HepG2 (cell line): ENCODE results near the gene MFNG. TPM values are rescaled to one million over a fixed set of nuclear protein-coding genes. Genes with fewer than 3 reads are reported as not detected.

Experiments used
- ATAC-seq: fragments of 200-7000 bp; cut with Tn5 transposase; 3 replicates; pipeline ENCODE4 v1.9.1; 2020; ENCODE audit warnings: mild to moderate bottlenecking, moderate library complexity
- BruUV-seq: library from RNA; stranded (reverse); fragments of 400-500 nt; replicated peaks from 2 replicates; lab custom pipeline; 2021; lab: Mats Ljungman, UMichigan
- CTCF ChIA-PET: fragments of 300-600 bp; formaldehyde crosslinking; extraction: SDS; loops from one replicate; lab custom pipeline; 2021; ENCODE audit warnings: low total read pairs, inconsistent platforms, low intra/inter-chr PET ratio; lab: Yijun Ruan, JAX
- POLR2A ChIA-PET: fragments of 350-600 bp; sonication (Branson Sonifier 250); formaldehyde crosslinking; loops from one replicate; lab custom pipeline; 2020; ENCODE audit warnings: antibody characterized with exemption, inconsistent platforms; lab: Yijun Ruan, JAX
- DNase-seq: peaks from one replicate; pipeline ENCODE4 v3.0.0-alpha.2; 2015; ENCODE audit warnings: low spot score
- FAIRE-seq: peaks from 3 replicates; lab custom pipeline; 2011; peaks lifted over from hg19 to GRCh38; lab: Jason Lieb, UNC
- H2AFZ ChIP-seq: one replicate; pipeline ENCODE4 v1.6.1; 2011; ENCODE audit warnings: low read length, inconsistent platforms
- H3K27ac ChIP-seq: fragments of 300-600 bp; 3 replicates; pipeline ENCODE4 v1.8.0; 2011; ENCODE audit warnings: mixed run types, mild to moderate bottlenecking, mixed read lengths, low read length, inconsistent platforms; ENCODE audit not compliant: insufficient read depth; ENCODE audit errors: extremely low read length
- H3K27me3 ChIP-seq, 2 experiments: fragments of 200-600 bp in 1 of 2; 2 replicates in 1 of 2; 3 replicates in 1 of 2; pipeline versions ENCODE4 v1.6.0 to v1.8.0; 2011; ENCODE audit warnings: low read length in 2 of 2, mild to moderate bottlenecking in 2 of 2, moderate library complexity in 2 of 2, inconsistent platforms in 1 of 2; ENCODE audit not compliant: insufficient read depth in 2 of 2, control insufficient read depth in 1 of 2
- H3K36me3 ChIP-seq, 2 experiments: fragments of 200-600 bp in 1 of 2; replicated peaks in 1 of 2; 2 replicates in 1 of 2; 3 replicates in 1 of 2; pipeline versions ENCODE4 v1.5.1 to v1.8.0; 2011; ENCODE audit warnings: low read length in 2 of 2, inconsistent platforms in 1 of 2; ENCODE audit not compliant: insufficient read depth in 2 of 2, control insufficient read depth in 1 of 2
- H3K4me1 ChIP-seq: 2 replicates; pipeline ENCODE4 v1.5.1; 2012; ENCODE audit warnings: low read length, inconsistent platforms; ENCODE audit not compliant: insufficient read depth
- H3K4me2 ChIP-seq: 2 replicates; pipeline ENCODE4 v1.6.0; 2011; ENCODE audit warnings: low read depth, low read length, inconsistent platforms
- H3K4me3 ChIP-seq, 3 experiments: fragments of 200-600 bp in 1 of 3; sonication (generic), shearing (Covaris generic) in 1 of 3; replicated peaks in 1 of 3; 2 replicates each; pipeline ENCODE4 v1.5.1; 2011 to 2016; ENCODE audit warnings: low read length in 3 of 3, inconsistent platforms in 2 of 3, low read depth in 2 of 3, mild to moderate bottlenecking in 2 of 3, control low read depth in 1 of 3, mixed read lengths in 1 of 3; ENCODE audit not compliant: insufficient read depth in 1 of 3
- H3K79me2 ChIP-seq: one replicate; pipeline ENCODE4 v1.6.1; 2011; ENCODE audit warnings: low read length, inconsistent platforms; ENCODE audit not compliant: insufficient read depth
- H3K9ac ChIP-seq: 2 replicates; pipeline ENCODE4 v1.6.0; 2011; ENCODE audit warnings: mild to moderate bottlenecking, low read depth, low read length, inconsistent platforms; ENCODE audit not compliant: insufficient read depth
- H3K9me3 ChIP-seq: 2 replicates; pipeline ENCODE4 v1.5.1; 2012; ENCODE audit warnings: mild to moderate bottlenecking, low read length
- H4K20me1 ChIP-seq: 2 replicates; pipeline ENCODE4 v1.6.0; 2011; ENCODE audit warnings: inconsistent platforms, mild to moderate bottlenecking, low read length, moderate library complexity; ENCODE audit not compliant: insufficient read depth
- AKNA ChIP-seq: sonication (generic); formaldehyde crosslinking; IDR thresholded peaks from 2 replicates; pipeline ENCODE4 v1.4.0; 2020; ENCODE audit warnings: missing genetic modification reagents, borderline replicate concordance
- DDIT3 ChIP-seq: sonication (generic); formaldehyde crosslinking; IDR thresholded peaks from 2 replicates; pipeline ENCODE4 v1.4.0; 2020; ENCODE audit warnings: mild to moderate bottlenecking, missing genetic modification reagents
- DZIP1 ChIP-seq: sonication (generic); formaldehyde crosslinking; IDR thresholded peaks from 2 replicates; pipeline ENCODE4 v1.5.0; 2020; ENCODE audit warnings: mild to moderate bottlenecking, missing genetic modification reagents
- FOXK1 ChIP-seq: sonication (generic); formaldehyde crosslinking; IDR thresholded peaks from 2 replicates; pipeline ENCODE4 v1.4.0; 2020; ENCODE audit warnings: low read depth, missing genetic modification reagents, borderline replicate concordance
- FOXM1 ChIP-seq: sonication (generic); formaldehyde crosslinking; IDR thresholded peaks from 2 replicates; pipeline ENCODE4 v1.5.0; 2020; ENCODE audit warnings: missing genetic modification reagents
- HNF4A ChIP-seq: sonication (generic); formaldehyde crosslinking; IDR thresholded peaks from 2 replicates; pipeline ENCODE4 v1.4.0; 2020; ENCODE audit warnings: missing genetic modification reagents
- JDP2 ChIP-seq: sonication (generic); formaldehyde crosslinking; IDR thresholded peaks from 2 replicates; pipeline ENCODE4 v1.8.1; 2022; ENCODE audit warnings: missing genetic modification reagents, borderline replicate concordance
- KMT2A ChIP-seq: sonication (generic); formaldehyde crosslinking; IDR thresholded peaks from 2 replicates; pipeline ENCODE4 v1.4.0; 2020; ENCODE audit warnings: missing genetic modification reagents
- MATR3 ChIP-seq: sonication (generic); formaldehyde crosslinking; IDR thresholded peaks from 2 replicates; pipeline ENCODE4 v1.4.0; 2020; ENCODE audit warnings: missing genetic modification reagents
- MIER3 ChIP-seq: IDR thresholded peaks from 2 replicates; pipeline ENCODE4 v1.6.1; 2016; ENCODE audit warnings: missing compliant biosample characterization, borderline replicate concordance
- PPARG ChIP-seq: conservative IDR thresholded peaks from 2 replicates; pipeline ENCODE4 v1.6.1; 2016; ENCODE audit warnings: missing biosample characterization, missing genetic modification reagents
- RARA ChIP-seq: IDR thresholded peaks from 2 replicates; pipeline ENCODE4 v1.6.1; 2016; ENCODE audit warnings: missing genetic modification reagents, missing compliant biosample characterization
- RBAK ChIP-seq: sonication (generic); formaldehyde crosslinking; IDR thresholded peaks from 2 replicates; pipeline ENCODE4 v1.5.1; 2020; ENCODE audit warnings: mild to moderate bottlenecking, missing genetic modification reagents
- RFX3 ChIP-seq: IDR thresholded peaks from 2 replicates; pipeline ENCODE4 v1.6.1; 2016; ENCODE audit warnings: missing biosample characterization, missing genetic modification reagents
- RXRB ChIP-seq: IDR thresholded peaks from 2 replicates; pipeline ENCODE4 v1.6.1; 2016; ENCODE audit warnings: borderline replicate concordance, missing genetic modification reagents, missing compliant biosample characterization
- SIN3B ChIP-seq: fragments of 150-350 bp; IDR thresholded peaks from 2 replicates; pipeline ENCODE4 v1.6.1; 2014; ENCODE audit warnings: low read length
- SMAD1 ChIP-seq: sonication (generic); formaldehyde crosslinking; IDR thresholded peaks from 2 replicates; pipeline ENCODE4 v1.4.0; 2020; ENCODE audit warnings: missing genetic modification reagents, low read depth, mild to moderate bottlenecking, borderline replicate concordance
- XBP1 ChIP-seq: sonication (generic); formaldehyde crosslinking; IDR thresholded peaks from 2 replicates; pipeline ENCODE4 v1.5.0; 2020; ENCODE audit warnings: missing genetic modification reagents
- ZNF543 ChIP-seq: sonication (generic); formaldehyde crosslinking; IDR thresholded peaks from 2 replicates; pipeline ENCODE4 v1.4.0; 2020; ENCODE audit warnings: mild to moderate bottlenecking, missing genetic modification reagents
- ZNF879 ChIP-seq: sonication (generic); formaldehyde crosslinking; IDR thresholded peaks from 2 replicates; pipeline ENCODE4 v1.8.1; 2023; ENCODE audit warnings: missing genetic modification reagents
- WGBS: methylation state at CpG from one replicate; pipeline ENCODE4 v1.1.6; 2017; ENCODE audit warnings: low lambda C conversion rate; 5-methylcytosine and 5-hydroxymethylcytosine counted together
- in situ Hi-C: cut with HindIII; loops from 2 replicates; pipeline ENCODE4 v1.10.0; 2017; ENCODE audit warnings: low pct_unique_long_range_greater_than_20kb; ENCODE audit not compliant: extremely low pct_ligation_motif_present
- intact Hi-C: fragments of 100-400 bp; cut with micrococcal nuclease; formaldehyde crosslinking; loops from one replicate; pipeline ENCODE4 v1.10.0; 2022; ENCODE audit not compliant: unreplicated experiment
- polyA plus RNA-seq, 8 experiments: library from polyadenylated mRNA; depleted of rRNA in 3 of 8; stranded (reverse) in 7 of 8; unstranded in 1 of 8; fragments of >200 nt; fragmentation: Illumina TruSeq in 4 of 8; extraction: Trizol in 4 of 8; gene quantifications; 2 replicates each; pipeline versions ENCODE4 v1.2.1 to v1.2.3, GENCODE V29; 2011 to 2016; ENCODE audit warnings: low read depth in 4 of 8, missing spikeins in 1 of 8, mixed read lengths in 1 of 8; ENCODE audit not compliant: insufficient read depth in 1 of 8
- total RNA-seq, 5 experiments: library from RNA; depleted of rRNA; stranded (reverse); fragments of >200 nt; fragmentation: Illumina TruSeq; extraction: Trizol; gene quantifications; 2 replicates each; pipeline ENCODE4 v1.2.3, GENCODE V29; 2016; ENCODE audit warnings: low read depth in 1 of 5

Gene MFNG
- total and polyA plus RNA-seq, 2 of the 13 experiments (the other 11 are each of a cell fraction or from before 2014, with no cell fraction given), result 1.0 to 11.7 TPM

GRCh38 chr22:37462983-37463382, 23.2 kb downstream of the MFNG start:
- Histone ChIP-seq H4K20me1 (no peaks in the 10 kb centered on the region; the same call in 1 of the 2 replicates), H3K27ac (no peak overlapping the region), H3K4me1 (no peaks in the 10 kb centered on the region), H2AFZ (no peak overlapping the region), H3K9me3 (no peaks in the 10 kb centered on the region), H3K79me2 (no peaks in the 10 kb centered on the region), H3K4me3 (no peak overlapping the region), H3K4me2 (no peak overlapping the region), H3K36me3 (no peaks in the 10 kb centered on the region), H3K27me3 (peaks cover 0 to 3% of the 10 kb centered on the region in 2 experiments; a peak in 3 of 5 replicates), H3K9ac (no peak overlapping the region)
- ATAC-seq (peak; percentile 60), DNase-seq (peak; percentile 28), FAIRE-seq (no peak)
- intact Hi-C loops, result no loop called here
- POLR2A ChIA-PET, result no interaction called here
- CTCF ChIA-PET, result no interaction called here
- BruUV-seq, result no TSS peak
- 4% methylated on average over 5 of the region's 5 CpGs for WGBS
- in situ Hi-C loops, result no loop called here
- TF ChIP-seq ZNF879 (CRISPR knock-in tag) (no peak), FOXK1 (CRISPR knock-in tag) (no peak), RBAK (CRISPR knock-in tag) (no peak), FOXM1 (CRISPR knock-in tag) (no peak), RXRB (CRISPR knock-in tag) (peak; percentile 50; the same call in 1 of the 2 replicates), RARA (CRISPR knock-in tag) (peak; percentile 30; the same call in 1 of the 2 replicates), ZNF543 (CRISPR knock-in tag) (no peak), AKNA (CRISPR knock-in tag) (no peak), KMT2A (CRISPR knock-in tag) (no peak), SIN3B (no peak), DDIT3 (CRISPR knock-in tag) (no peak), XBP1 (CRISPR knock-in tag) (no peak), JDP2 (CRISPR knock-in tag) (no peak; the same call in 1 of the 2 replicates), MATR3 (no peak), SMAD1 (CRISPR knock-in tag) (no peak), RFX3 (CRISPR knock-in tag) (no peak), PPARG (CRISPR knock-in tag) (no peak), MIER3 (CRISPR knock-in tag) (peak; percentile 45; the same call in 1 of the 2 replicates), HNF4A (CRISPR knock-in tag) (no peak), DZIP1 (CRISPR knock-in tag) (no peak)
